Endothelial cell of umbilical vein (primary cell): ENCODE measurements around the gene WWC1.

Experiments
- TF ChIP-seq, protein P1 (sequence below), 2 donors: IDR thresholded peaks; 1 replicate in 1 of 2; 2 replicates in 1 of 2; pipeline ENCODE4 v1.5.1; 2011; ENCODE audit warnings: low read length in 2 of 2, mild to moderate bottlenecking in 2 of 2, moderate library complexity in 2 of 2, control low read depth in 1 of 2, inconsistent platforms in 1 of 2, low read depth in 1 of 2; ENCODE audit not compliant: insufficient read depth in 1 of 2; ENCODE audit errors: extremely low read depth in 1 of 2
- TF ChIP-seq, protein P2 (sequence below): IDR thresholded peaks from 2 replicates; pipeline ENCODE4 v1.6.1; 2011; ENCODE audit not compliant: insufficient read depth, insufficient read length

DNA sequence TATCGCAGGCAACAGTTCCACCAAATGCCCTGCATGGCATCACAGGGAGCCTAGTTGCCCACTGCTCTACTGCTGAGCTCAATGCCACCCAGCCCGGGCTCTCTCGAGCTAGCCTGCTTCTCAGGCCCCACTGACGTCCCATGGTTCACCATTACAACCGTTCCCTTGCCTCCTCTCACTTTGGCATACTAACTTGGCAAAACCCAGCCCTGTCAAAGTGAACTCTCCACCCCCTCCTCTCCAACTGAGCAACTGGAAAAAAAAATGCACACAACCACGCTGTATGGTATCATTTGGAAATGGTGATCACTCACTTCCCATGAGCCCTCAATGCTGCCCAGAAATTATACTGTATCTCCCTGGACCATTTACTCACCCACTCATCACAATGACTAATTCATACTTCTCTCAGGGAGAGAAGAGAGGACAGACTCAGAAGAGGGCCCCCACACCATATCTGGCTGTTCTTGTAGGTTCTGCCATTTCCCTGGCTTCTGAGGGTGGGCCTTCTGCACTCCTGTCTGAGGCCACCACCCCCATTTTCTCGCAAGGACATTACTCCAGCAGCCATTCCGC, 143.4 kb downstream of the WWC1 start:
- TF ChIP-seq, protein P1, sequence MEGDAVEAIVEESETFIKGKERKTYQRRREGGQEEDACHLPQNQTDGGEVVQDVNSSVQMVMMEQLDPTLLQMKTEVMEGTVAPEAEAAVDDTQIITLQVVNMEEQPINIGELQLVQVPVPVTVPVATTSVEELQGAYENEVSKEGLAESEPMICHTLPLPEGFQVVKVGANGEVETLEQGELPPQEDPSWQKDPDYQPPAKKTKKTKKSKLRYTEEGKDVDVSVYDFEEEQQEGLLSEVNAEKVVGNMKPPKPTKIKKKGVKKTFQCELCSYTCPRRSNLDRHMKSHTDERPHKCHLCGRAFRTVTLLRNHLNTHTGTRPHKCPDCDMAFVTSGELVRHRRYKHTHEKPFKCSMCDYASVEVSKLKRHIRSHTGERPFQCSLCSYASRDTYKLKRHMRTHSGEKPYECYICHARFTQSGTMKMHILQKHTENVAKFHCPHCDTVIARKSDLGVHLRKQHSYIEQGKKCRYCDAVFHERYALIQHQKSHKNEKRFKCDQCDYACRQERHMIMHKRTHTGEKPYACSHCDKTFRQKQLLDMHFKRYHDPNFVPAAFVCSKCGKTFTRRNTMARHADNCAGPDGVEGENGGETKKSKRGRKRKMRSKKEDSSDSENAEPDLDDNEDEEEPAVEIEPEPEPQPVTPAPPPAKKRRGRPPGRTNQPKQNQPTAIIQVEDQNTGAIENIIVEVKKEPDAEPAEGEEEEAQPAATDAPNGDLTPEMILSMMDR (IDR thresholded peaks at IDR 0.05; ENCODE audit: extremely low read depth in 1 of 2, insufficient read depth in 1 of 2, low read depth in 1 of 2, low read length in 2 of 2): no peak
- TF ChIP-seq, protein P2, sequence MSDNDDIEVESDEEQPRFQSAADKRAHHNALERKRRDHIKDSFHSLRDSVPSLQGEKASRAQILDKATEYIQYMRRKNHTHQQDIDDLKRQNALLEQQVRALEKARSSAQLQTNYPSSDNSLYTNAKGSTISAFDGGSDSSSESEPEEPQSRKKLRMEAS: no peak
